ENCODE data around the gene CATSPERZ.

Gene CATSPERZ

GRCh38 chr11:64299847-64300648, at the start of gene CATSPERZ:
Gene CATSPERZ, plus strand, starts transcription at chr11:64300358. Its CDS starts 53 bp downstream, at chr11:64300411.
- no peak for DNase-seq (ENCODE audit: low read depth)

DNA sequence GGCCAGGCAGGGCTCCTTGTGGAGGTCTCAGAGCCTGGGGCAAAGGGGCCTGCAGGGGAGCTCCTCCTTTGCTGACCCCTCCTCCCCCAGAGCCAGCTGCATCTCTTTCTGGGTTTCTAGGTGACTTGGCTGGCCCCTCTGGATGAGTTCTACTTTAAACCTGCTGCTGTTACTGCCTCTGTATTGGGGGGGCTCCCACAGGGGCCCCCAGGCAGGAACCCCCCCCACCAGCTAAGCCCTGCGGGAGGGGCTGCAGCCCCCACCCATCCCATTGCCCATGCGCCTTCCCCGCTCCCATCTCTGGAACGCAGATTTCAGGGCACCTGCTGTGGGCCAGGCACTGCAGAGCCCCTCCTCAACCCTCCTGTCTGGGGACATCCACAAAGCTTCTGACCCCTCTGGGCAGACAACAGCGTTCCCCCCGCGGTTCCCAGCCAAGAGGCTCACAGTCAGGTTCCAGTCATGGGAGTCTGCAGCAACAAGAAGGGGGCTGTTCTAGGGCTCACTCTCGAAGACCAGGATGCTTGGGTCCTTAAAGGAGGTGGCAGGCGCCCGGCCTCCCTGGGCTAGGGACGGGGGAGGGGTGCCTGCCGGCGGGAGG, 49.6 kb upstream of the CATSPERZ start:
- DNase-seq (ENCODE audit: low read depth) = no peak

DNA sequence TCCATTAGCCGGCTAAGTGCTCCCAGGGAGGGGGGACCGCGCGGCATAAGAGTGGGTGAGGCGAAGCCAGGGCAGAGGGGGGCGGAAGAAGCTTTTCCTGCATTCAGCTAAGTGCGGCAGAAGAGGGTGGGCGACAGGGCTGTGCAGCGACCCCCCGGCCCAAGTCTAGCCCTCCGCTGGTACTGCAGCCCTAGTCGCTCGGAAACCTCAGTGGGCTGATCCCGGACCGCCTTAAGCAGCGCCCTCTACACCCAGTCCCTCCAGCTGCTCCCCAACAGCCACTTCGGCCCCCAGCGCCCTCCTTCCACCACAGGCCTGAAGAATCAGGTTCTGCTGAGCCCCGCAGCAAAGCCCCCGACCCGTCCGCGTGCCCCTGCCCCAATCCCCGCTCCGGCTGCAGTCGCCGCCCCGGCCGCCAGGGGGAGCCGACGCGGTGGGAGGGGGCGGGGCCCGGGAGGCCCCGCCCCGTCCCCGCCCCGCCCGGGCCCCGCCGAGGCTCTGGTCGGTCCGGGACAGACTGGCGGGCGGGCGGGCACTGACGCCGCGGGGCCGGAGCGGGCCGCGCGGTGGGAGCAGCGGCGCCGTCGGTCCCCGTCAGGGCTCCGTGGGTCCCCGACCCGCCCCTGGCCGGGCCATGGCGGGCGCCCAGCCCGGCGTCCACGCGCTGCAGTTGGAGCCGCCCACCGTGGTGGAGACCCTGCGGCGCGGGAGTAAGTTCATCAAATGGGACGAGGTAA, 49.0 kb upstream of the CATSPERZ start, which contains the start of gene PLCB3:
TSS of gene PLCB3 (plus strand) at position 515 of the 737 bp plus-strand sequence. CDS start at position 635, 120 bp downstream.
- DNase-seq (ENCODE audit: low read depth) = no peak

- no peak for DNase-seq (ENCODE audit: low read depth)
Measured at GRCh38 chr11:64251753-64252002, 48.5 kb upstream of the CATSPERZ start.

- DNase-seq (ENCODE audit: low read depth) = no peak
Measured at GRCh38 chr11:64252003-64252872, 47.9 kb upstream of the CATSPERZ start.

GRCh38 chr11:64253043-64253442, 47.1 kb upstream of the CATSPERZ start:
- no peak for DNase-seq (ENCODE audit: low read depth)

DNA sequence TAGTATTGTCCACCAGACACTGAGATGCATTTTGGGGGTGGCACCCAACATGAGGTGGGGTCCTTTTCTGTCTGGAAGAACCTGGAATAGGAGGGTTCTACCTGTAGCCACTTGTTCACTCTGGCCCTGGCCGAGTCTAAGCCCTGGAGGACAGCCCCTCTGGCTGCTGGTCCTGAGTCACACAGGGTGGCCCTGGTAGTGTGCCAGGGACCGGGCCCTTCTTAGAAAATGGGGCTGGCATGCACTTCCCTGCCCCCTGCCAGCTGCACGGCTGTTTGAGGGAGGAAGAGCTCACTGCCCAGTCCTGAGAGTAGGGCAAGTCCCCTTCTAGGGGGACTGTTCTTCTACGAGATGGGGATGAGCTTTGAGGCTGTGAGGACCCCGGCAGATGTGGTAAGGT, 46.7 kb upstream of the CATSPERZ start:
- no peak for DNase-seq (ENCODE audit: low read depth)

DNA sequence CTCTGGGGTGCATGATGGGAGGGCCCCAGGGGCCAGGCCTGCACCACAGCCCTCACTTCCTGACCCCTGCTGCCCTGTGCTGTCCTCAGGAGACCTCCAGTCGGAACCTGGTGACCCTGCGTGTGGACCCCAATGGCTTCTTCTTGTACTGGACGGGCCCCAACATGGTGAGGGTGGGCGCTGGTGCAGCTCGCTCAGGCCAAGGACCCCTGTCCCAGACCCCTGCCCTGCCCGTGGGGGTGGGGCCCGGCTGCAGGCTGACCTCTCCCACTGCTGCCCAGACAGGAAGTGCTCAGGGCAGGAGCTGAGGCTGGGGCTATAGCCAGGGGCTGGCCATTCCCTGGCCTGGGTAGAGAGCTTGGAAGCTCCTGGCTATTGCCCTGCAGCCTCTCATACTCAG, 45.8 kb upstream of the CATSPERZ start:
- DNase-seq (ENCODE audit: low read depth) = no peak

DNA sequence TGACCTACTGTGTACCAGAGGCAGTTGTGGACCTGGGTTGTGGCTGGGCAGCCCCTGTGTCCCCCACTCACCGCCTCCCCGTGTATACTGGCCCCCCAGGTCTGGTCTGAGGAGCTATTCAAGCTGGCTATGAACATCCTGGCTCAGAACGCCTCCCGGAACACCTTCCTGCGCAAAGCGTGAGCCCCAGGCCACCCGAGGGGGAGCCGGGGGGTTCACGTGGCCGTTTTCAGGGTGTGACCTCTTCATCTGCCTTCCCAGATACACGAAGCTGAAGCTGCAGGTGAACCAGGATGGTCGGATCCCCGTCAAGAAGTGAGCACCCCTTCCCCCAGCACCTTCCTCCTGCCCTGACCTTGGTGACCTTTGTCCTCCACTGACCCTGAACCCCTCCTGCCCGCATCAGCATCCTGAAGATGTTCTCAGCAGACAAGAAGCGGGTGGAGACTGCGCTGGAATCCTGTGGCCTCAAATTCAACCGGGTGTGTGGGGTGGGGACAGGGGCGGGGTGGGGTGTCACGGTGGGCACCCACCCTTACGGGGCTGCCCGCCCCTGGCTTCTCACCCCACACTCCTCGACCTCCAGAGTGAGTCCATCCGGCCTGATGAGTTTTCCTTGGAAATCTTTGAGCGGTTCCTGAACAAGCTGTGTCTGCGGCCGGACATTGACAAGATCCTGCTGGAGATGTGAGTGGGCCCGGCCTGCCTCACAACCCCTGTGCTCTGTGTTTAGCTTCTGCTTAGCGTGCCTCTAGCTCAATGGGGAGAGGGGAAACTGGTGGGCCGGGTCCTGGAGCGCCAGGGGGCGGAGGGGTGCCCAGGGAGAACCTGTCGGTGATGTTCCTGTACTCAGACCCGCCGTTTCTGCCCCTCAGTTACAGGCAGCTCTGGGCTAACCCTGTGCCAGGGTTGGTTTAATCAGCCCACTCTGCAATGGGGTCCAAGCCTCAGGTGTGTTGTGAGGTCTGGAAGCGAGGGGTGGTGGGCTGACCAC, 44.7 kb upstream of the CATSPERZ start:
- DNase-seq (ENCODE audit: low read depth) = no peak

DNA sequence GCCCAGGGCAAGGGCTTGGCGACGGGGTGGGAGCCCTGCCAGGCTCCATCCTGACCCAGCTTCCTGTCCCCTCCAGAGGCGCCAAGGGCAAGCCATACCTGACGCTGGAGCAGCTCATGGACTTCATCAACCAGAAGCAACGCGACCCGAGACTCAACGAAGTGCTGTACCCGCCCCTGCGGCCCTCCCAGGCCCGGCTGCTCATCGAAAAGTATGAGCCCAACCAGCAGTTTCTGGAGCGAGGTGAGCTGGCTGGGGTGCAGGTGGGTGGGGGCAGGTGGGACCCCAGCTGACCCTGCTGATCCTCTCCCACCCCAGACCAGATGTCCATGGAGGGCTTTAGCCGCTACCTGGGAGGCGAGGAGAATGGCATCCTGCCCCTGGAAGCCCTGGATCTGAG, 43.9 kb upstream of the CATSPERZ start:
- DNase-seq (ENCODE audit: low read depth) = no peak

DNA sequence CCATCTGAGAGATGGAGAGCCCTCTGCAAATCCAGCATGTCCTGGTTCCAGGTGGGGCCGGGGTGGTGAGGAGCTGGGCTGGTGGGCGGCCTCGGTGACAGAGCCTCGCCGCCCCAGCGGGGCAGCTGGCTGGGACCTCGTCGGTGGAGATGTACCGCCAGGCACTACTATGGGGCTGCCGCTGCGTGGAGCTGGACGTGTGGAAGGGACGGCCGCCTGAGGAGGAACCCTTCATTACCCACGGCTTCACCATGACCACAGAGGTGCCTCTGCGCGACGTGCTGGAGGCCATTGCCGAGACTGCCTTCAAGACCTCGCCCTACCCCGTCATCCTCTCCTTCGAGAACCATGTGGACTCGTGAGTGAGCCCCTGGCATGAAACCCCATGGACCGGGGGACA, 41.8 kb upstream of the CATSPERZ start:
- DNase-seq (ENCODE audit: low read depth) = no peak

- no peak for DNase-seq (ENCODE audit: low read depth)
Measured at GRCh38 chr11:64258946-64259532, 41.1 kb upstream of the CATSPERZ start.

DNA sequence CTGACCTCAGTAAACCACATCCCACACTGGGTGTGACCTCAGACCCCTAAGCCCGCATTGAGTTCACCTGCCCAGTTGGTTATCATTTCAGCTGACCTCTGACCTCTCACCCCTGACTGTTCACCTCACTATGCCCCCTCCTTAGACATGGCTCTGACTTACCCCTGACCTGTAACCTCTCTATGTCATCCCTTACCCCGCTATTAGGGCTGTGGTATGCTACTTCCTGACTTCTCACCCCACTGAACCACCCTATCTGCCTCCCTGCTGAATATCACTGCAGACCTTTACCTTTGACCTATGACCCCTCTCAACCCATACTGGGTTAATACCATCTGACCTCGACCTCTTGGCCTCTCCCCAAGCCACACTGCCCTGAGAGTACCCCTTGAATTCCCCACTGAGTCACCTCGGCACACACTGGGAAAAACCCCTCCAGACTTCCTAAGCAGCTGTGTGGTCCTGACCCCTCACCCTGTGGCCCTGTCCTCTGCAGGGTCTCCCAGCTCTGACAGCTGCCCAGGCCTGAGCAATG, 40.6 kb upstream of the CATSPERZ start:
- DNase-seq (ENCODE audit: low read depth) = no peak

- DNase-seq (ENCODE audit: low read depth) = no peak
Measured at GRCh38 chr11:64260147-64260708, 39.9 kb upstream of the CATSPERZ start.

DNA sequence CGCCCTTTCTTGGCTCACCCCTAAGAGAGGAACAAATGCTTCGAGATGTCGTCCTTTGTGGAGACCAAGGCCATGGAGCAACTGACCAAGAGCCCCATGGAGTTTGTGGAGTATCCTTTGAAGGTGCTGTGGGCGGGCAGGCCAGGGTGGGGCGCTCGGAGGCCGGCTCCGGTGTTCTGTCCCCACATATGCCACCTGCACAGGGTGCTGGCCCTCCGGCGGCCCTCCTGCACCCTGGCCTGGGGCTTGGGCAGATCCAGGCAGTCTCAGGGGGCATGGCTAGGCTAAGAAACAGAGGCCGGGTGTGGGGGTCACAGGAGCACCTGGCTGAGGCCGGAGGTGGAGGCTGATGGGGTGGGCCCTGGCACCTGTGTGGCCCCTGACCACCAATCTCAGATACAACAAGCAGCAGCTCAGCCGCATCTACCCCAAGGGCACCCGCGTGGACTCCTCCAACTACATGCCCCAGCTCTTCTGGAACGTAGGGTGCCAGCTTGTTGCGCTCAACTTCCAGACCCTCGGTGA, 38.5 kb upstream of the CATSPERZ start:
- DNase-seq (ENCODE audit: low read depth) = no peak

- DNase-seq (ENCODE audit: low read depth) = no peak
Measured at GRCh38 chr11:64262271-64263002, 37.7 kb upstream of the CATSPERZ start.

- DNase-seq (ENCODE audit: low read depth) = no peak
Measured at GRCh38 chr11:64263021-64263946, 36.9 kb upstream of the CATSPERZ start.

DNA sequence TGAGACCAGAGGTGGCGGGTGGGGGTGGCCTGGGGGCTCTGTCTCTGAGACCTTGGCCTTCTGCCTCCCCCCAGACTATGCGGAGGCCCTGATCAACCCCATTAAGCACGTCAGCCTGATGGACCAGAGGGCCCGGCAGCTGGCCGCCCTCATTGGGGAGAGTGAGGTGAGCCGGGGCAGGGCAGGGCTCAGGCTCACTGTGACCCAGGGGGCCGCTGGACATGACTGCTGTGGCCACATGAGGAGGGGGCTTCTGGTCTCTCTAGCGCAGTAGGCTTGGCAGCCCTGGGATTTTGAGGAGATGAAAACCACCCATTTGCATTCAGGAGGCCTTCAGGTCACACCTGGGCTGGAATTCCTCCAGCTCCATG, 36.2 kb upstream of the CATSPERZ start:
- no peak for DNase-seq (ENCODE audit: low read depth)
